HEK293T (cell line): Measurements from ENCODE around the gene ART4.

Experiments
- ARNT ChIP-seq: fragments of 450-650 bp; IDR thresholded peaks from 2 replicates; pipeline ENCODE4 v1.6.1; 2017; ENCODE audit warnings: mild to moderate bottlenecking
- BHLHE40 ChIP-seq: fragments of 450-650 bp; IDR thresholded peaks from 2 replicates; pipeline ENCODE4 v1.6.1; 2016; ENCODE audit warnings: mild to moderate bottlenecking, moderate library complexity, borderline replicate concordance
- CTBP1 ChIP-seq: fragments of 450-650 bp; IDR thresholded peaks from 2 replicates; pipeline ENCODE4 v1.6.1; 2016; ENCODE audit warnings: borderline replicate concordance
- ELF4 ChIP-seq: fragments of 450-650 bp; IDR thresholded peaks from 2 replicates; pipeline ENCODE4 v1.6.1; 2017; ENCODE audit warnings: antibody characterized with exemption
- FOXA1 ChIP-seq: fragments of 450-650 bp; IDR thresholded peaks from 2 replicates; pipeline ENCODE4 v1.6.1; 2016; ENCODE audit warnings: mild to moderate bottlenecking
- FOXK2 ChIP-seq: fragments of 450-650 bp; IDR thresholded peaks from 2 replicates; pipeline ENCODE4 v1.6.1; 2016; ENCODE audit warnings: mild to moderate bottlenecking
- HDGF ChIP-seq: fragments of 450-650 bp; IDR thresholded peaks from 2 replicates; pipeline ENCODE4 v1.6.1; 2017; ENCODE audit warnings: antibody characterized with exemption, borderline replicate concordance
- L3MBTL2 ChIP-seq: fragments of 450-650 bp; conservative IDR thresholded peaks from 2 replicates; pipeline ENCODE4 v1.6.1; 2016; ENCODE audit warnings: mild to moderate bottlenecking
- LEF1 ChIP-seq: fragments of 450-650 bp; IDR thresholded peaks from 2 replicates; pipeline ENCODE4 v1.6.1; 2017; ENCODE audit warnings: mild to moderate bottlenecking, borderline replicate concordance
- NFRKB ChIP-seq: fragments of 450-650 bp; IDR thresholded peaks from 2 replicates; pipeline ENCODE4 v1.6.1; 2016; ENCODE audit warnings: mild to moderate bottlenecking, moderate library complexity
- PKNOX1 ChIP-seq: fragments of 450-650 bp; IDR thresholded peaks from 2 replicates; pipeline ENCODE4 v1.6.1; 2016
- SP1 ChIP-seq: fragments of 450-650 bp; IDR thresholded peaks from 2 replicates; pipeline ENCODE4 v1.6.1; 2017
- SUZ12 ChIP-seq: fragments of 450-650 bp; IDR thresholded peaks from 2 replicates; pipeline ENCODE4 v1.6.1; 2016; ENCODE audit warnings: mild to moderate bottlenecking
- ZNF384 ChIP-seq: fragments of 450-650 bp; IDR thresholded peaks from 2 replicates; pipeline ENCODE4 v1.6.1; 2016

GRCh38 chr12:14874882-14875281 lies 31.6 kb upstream of the ART4 start:
- TF ChIP-seq BHLHE40, result no peak
- no peak for TF ChIP-seq SUZ12
- TF ChIP-seq CTBP1, result no peak
- no peak for TF ChIP-seq ARNT
- TF ChIP-seq FOXK2, result no peak
- no peak for TF ChIP-seq SP1
- TF ChIP-seq ZNF384, result no peak
- no peak for TF ChIP-seq NFRKB
- TF ChIP-seq PKNOX1, result no peak
- TF ChIP-seq HDGF, result no peak
- TF ChIP-seq FOXA1, result no peak
- no peak for TF ChIP-seq L3MBTL2
- no peak for TF ChIP-seq ELF4
- no peak for TF ChIP-seq LEF1
